Gastroesophageal sphincter (tissue), 3 donors: Measurements from ENCODE around the gene DCC.

Experiments used
- CTCF ChIP-seq, 4 experiments: fragments of 200-600 bp in 2 of 4; fragments of 450-650 bp in 2 of 4; sonication (generic) in 1 of 4; IDR thresholded peaks; one replicate each; pipeline ENCODE4 v1.5.1; 2017 to 2019; ENCODE audit warnings: antibody characterized with exemption in 4 of 4, mild to moderate bottlenecking in 2 of 4, moderate library complexity in 2 of 4
- POLR2A ChIP-seq, 2 donors: fragments of 450-650 bp; IDR thresholded peaks; one replicate each; pipeline ENCODE4 v1.6.1; 2017; ENCODE audit warnings: antibody characterized with exemption in 2 of 2, mild to moderate bottlenecking in 2 of 2, moderate library complexity in 1 of 2
- POLR2AphosphoS5 ChIP-seq: sonication (generic); formaldehyde crosslinking; IDR thresholded peaks from one replicate; pipeline ENCODE4 v1.6.1; 2017; ENCODE audit warnings: antibody characterized with exemption

- no peak for TF ChIP-seq CTCF (IDR thresholded peaks at IDR 0.05)
- no peak for TF ChIP-seq POLR2A (IDR thresholded peaks at IDR 0.05)
- TF ChIP-seq POLR2AphosphoS5: no peak
Measured at GRCh38 chr18:52813635-52814416, 473.8 kb downstream of the DCC start.
